SH-SY5Y (cell line): Measurements from ENCODE around the gene SLC26A8.

ENCODE experiments used
- GATA2 ChIP-seq: IDR thresholded peaks from 2 replicates; pipeline ENCODE4 v1.6.1; 2011; ENCODE audit warnings: mild to moderate bottlenecking, low read depth, low read length
- GATA3 ChIP-seq: IDR thresholded peaks from 2 replicates; pipeline ENCODE4 v1.6.1; 2011; ENCODE audit warnings: low read depth, mild to moderate bottlenecking, low read length, moderate library complexity

The SLC26A8 gene

GRCh38 chr6:36023996-36024795 lies at the start of gene SLC26A8:
SLC26A8 (minus strand) TSS chr6:36024641; CDS start chr6:36019707, 4,934 bp downstream.
- TF ChIP-seq GATA3, result no peak
- TF ChIP-seq GATA2, result no peak

DNA sequence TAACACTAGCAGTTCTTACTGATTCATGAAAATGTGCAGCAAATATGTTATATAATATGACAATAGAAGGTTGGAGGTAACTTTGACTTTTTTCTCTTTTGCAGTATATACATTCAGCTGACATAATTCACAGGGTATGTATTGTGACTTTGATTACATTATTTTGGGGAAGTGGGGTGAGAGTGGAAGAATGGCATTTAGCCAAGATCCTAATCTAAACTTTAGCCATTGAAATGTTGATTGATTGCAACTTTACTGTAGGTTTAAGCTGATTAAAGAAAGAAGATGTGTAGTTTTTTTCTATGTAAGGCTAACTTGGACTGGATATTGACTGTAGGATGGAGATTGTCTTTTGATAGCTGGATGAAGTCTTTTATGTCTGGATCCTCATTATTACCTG lies 49.1 kb upstream of the SLC26A8 start:
- TF ChIP-seq GATA2, result no peak
- TF ChIP-seq GATA3, result no peak

GRCh38 chr6:36072681-36073080 lies 48.2 kb upstream of the SLC26A8 start:
- TF ChIP-seq GATA2 (no peak), GATA3 (no peak)

DNA sequence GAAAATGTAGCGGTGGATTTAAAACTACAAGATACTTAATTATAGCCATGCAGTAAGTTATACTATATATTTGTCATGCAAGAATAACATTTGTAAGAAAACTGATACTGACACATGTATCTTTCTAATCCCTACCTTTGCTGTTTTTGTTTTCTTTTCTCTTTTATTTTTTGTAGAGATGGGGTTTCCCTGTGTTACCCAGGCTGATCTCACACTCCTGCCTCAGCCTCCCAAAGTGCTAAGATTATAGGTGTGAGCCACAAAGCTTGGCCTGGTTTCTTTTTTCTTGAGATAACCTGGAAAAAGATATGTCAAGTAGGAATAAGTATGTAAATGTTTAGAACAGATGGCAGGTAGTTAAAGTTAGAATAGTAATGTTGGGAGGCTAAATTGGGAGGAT lies 47.3 kb upstream of the SLC26A8 start:
- no peak for TF ChIP-seq GATA2
- no peak for TF ChIP-seq GATA3

GRCh38 chr6:36071281-36071680 lies 46.8 kb upstream of the SLC26A8 start:
- TF ChIP-seq GATA3, result no peak
- no peak for TF ChIP-seq GATA2

DNA sequence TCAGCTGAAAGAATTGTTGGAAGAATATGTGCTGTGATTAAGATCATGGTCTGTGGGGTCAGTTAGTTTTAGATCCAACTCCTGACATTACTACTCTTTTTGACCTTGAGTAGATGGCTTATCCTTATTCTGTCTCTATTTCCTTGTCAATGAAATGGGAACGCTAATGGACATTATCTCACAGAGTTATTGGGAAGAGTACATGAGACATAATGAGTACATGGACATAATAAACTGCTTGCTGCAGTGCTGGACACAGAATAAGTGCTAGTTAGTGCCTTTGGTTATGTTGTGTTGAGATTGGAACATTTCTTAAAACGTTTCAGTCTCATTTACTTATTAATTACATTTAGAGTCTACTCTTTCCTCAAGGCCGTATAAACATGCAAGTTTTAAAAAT lies 45.8 kb upstream of the SLC26A8 start:
- TF ChIP-seq GATA2 (no peak), GATA3 (no peak)

GRCh38 chr6:36069573-36069972 lies 45.1 kb upstream of the SLC26A8 start:
- no peak for TF ChIP-seq GATA2
- TF ChIP-seq GATA3, result no peak

DNA sequence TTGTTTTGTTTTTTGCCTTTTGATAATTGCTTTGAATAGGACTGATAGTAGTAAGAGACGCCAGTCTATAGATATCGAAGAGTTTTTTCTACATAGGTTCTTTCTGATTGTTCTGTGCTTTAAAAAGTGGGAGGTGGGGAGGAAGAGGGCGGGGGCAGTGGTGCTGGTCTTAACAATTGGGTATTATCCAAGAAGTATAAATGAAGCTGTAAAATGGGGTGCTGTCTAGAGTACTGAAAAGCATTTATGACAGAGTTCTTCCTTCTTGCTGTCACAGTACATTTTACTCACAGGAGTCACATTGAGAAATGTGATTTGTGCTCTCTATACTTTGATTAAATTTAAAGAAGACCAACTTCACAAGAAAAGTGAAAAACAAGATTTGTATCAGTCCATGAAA lies 44.1 kb upstream of the SLC26A8 start:
- TF ChIP-seq GATA3 (no peak), GATA2 (no peak)

GRCh38 chr6:36068012-36068392 lies 43.6 kb upstream of the SLC26A8 start:
- TF ChIP-seq GATA2 (no peak), GATA3 (no peak)

- TF ChIP-seq GATA3 (no peak), GATA2 (no peak)
Measured at GRCh38 chr6:36067374-36068011, 43.1 kb upstream of the SLC26A8 start.

DNA sequence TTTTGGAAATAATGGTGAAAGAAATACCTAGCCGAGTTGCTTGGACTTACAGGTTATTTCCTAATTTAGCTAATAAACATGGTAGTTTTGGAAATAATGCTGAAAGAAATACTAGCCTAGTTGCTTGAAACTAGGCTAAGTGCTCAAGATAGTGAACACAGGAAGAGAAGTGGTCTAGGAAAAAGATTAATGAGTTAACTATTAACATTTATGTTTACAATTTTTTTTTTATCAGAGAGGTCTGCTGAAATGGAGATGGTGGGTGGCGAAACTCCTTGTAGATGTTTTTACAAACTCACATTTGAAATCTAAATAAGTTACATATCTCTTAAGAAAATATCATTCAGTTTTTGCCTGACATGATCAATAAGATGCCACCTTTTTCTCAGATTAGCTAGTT lies 42.4 kb upstream of the SLC26A8 start:
- TF ChIP-seq GATA2 (no peak), GATA3 (no peak)

DNA sequence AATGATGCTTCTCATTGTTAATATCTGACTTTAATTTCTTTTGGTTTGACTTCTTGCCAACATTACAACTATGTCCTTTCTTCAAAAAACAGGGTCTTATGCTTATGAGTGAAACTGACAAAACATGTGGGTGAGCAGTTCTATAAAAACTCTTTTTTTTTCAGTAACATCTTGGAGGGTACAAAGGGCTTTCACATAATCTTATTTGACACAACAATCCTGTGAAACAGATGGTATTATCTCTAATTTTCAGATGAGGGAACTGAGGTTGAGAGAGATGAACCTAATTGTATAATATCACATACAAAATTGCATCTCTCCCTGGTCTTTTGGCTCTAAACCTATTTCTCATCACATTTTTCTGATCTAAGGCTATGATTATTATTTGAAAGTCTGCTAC lies 41.5 kb upstream of the SLC26A8 start:
- TF ChIP-seq GATA3, result no peak

DNA sequence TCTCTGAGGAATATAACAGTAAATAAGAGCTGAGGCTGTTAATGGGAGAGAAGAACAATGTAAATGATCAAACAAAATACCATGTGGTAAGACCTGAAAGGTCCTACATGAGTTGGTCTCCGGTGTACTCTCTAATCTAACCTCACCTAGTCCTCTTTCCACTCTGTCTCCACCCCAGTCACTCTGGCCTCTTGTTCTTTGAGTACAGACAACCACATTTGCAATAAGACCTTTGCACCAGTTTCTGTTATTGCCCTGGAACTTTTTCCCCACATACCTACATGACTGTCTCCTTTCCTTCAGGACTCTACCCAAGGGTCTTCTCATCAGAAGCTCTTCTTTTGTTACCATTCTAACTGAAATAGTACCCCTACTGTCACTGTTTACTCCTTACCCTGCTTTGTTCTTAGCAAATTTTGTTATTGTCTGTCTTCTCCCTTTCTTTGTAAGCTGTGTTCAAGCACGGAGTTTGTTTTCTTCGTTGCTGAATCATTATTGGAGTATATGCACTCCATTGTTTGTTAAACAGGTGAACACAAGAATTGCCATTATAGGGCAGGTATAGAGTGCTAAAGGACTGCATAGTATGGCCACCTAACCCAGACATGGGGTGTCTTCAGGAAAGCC lies 40.4 kb upstream of the SLC26A8 start:
- TF ChIP-seq GATA2, result no peak

- TF ChIP-seq GATA2, result no peak
- TF ChIP-seq GATA3, result no peak
Measured at GRCh38 chr6:36063318-36064060, 39.0 kb upstream of the SLC26A8 start.
